HCT116 (cell line): ENCODE data around the gene VSNL1. TPM values are rescaled to one million over a fixed set of nuclear protein-coding genes. Genes with fewer than 3 reads are reported as not detected.

Source experiments
- ATAC-seq: fragments of 200-7000 bp; cut with Tn5 transposase; 2 replicates; pipeline ENCODE4 v1.9.1; 2020; ENCODE audit warnings: mild to moderate bottlenecking, moderate library complexity
- BruUV-seq: library from RNA; stranded (reverse); fragments of 400-500 nt; replicated peaks from 2 replicates; lab custom pipeline; 2021; lab: Mats Ljungman, UMichigan
- CTCF ChIA-PET: fragments of 300-600 bp; sonication (Branson Sonifier 250); formaldehyde crosslinking; loops from one replicate; lab custom pipeline; 2021; ENCODE audit warnings: antibody characterized with exemption; lab: Charles Lee
- POLR2A ChIA-PET: fragments of 300-600, 350-600 bp; sonication (Branson Sonifier 250); formaldehyde crosslinking; loops from one replicate; lab custom pipeline; 2021; ENCODE audit warnings: antibody characterized with exemption; lab: Charles Lee
- RAD21 ChIA-PET, 2 experiments: fragments of 300-600 bp; sonication (Branson Sonifier 250); formaldehyde crosslinking; loops; one replicate each; lab custom pipeline; 2023; ENCODE audit warnings: low total read pairs in 2 of 2; ENCODE audit not compliant: uncharacterized antibody in 2 of 2, unreplicated experiment in 2 of 2, low non-redundant PET in 1 of 2; lab: Charles Lee
- DNase-seq: peaks from one replicate; pipeline ENCODE4 v3.0.0-alpha.2; 2010; ENCODE audit warnings: low read depth, low spot score
- H2AFZ ChIP-seq: fragments of 200-600 bp; shearing (Covaris generic), sonication (generic); 2 replicates; pipeline ENCODE4 v1.6.1; 2017; ENCODE audit warnings: low read depth, mixed run types, mixed read lengths, antibody characterized with exemption, low read length; ENCODE audit not compliant: poor library complexity, severe bottlenecking
- H3K27ac ChIP-seq: 2 replicates; pipeline ENCODE4 v1.5.1; 2012; ENCODE audit warnings: low read depth, low read length
- H3K27me3 ChIP-seq: fragments of 200-600 bp; sonication (generic); 2 replicates; pipeline ENCODE4 v1.6.1; 2016; ENCODE audit warnings: mixed run types, low read length, mixed read lengths; ENCODE audit not compliant: insufficient read depth
- H3K36me3 ChIP-seq, 2 experiments: fragments of 200-500 bp in 1 of 2; fragments of 200-600 bp in 1 of 2; sonication (Bioruptor generic) in 1 of 2; sonication (generic) in 1 of 2; 2 replicates each; pipeline versions ENCODE4 v1.5.1 to v1.6.1; 2014 to 2016; ENCODE audit warnings: low read length in 2 of 2, inconsistent platforms in 1 of 2, mixed read lengths in 1 of 2, mixed run types in 1 of 2; ENCODE audit not compliant: insufficient read depth in 2 of 2, control insufficient read depth in 1 of 2
- H3K4me1 ChIP-seq, 2 experiments: fragments of 200-600 bp in 1 of 2; sonication (generic) in 1 of 2; 2 replicates each; pipeline versions ENCODE4 v1.5.1 to v1.6.1; 2012 to 2017; ENCODE audit warnings: low read length in 2 of 2, inconsistent platforms in 1 of 2, mild to moderate bottlenecking in 1 of 2, mixed read lengths in 1 of 2, mixed run types in 1 of 2, moderate library complexity in 1 of 2; ENCODE audit not compliant: insufficient read depth in 2 of 2, control insufficient read depth in 1 of 2
- H3K4me2 ChIP-seq: fragments of 200-600 bp; sonication (generic); 2 replicates; pipeline ENCODE4 v1.6.1; 2017; ENCODE audit warnings: mixed run types, low read length, mixed read lengths
- H3K4me3 ChIP-seq, 2 experiments: fragments of 200-600 bp in 1 of 2; sonication (generic) in 1 of 2; replicated peaks in 1 of 2; 2 replicates each; pipeline ENCODE4 v1.5.1; 2011 to 2016; ENCODE audit warnings: low read length in 2 of 2, control low read depth in 1 of 2, low read depth in 1 of 2, mild to moderate bottlenecking in 1 of 2, mixed read lengths in 1 of 2, mixed run types in 1 of 2
- H3K79me2 ChIP-seq: fragments of 200-600 bp; sonication (generic); 2 replicates; pipeline ENCODE4 v1.6.1; 2017; ENCODE audit warnings: mild to moderate bottlenecking, mixed run types, low read length, moderate library complexity, mixed read lengths; ENCODE audit not compliant: insufficient read depth
- H3K9ac ChIP-seq: fragments of 200-600 bp; sonication (generic); 2 replicates; pipeline ENCODE4 v1.6.1; 2016; ENCODE audit warnings: low read length, mixed read lengths
- H3K9me2 ChIP-seq: fragments of 200-600 bp; sonication (generic), shearing (Covaris generic); 2 replicates; pipeline ENCODE4 v1.6.1; 2017; ENCODE audit warnings: mixed run types, mild to moderate bottlenecking, moderate library complexity; ENCODE audit not compliant: insufficient read depth
- H3K9me3 ChIP-seq, 2 experiments: fragments of 200-500 bp in 1 of 2; fragments of 200-600 bp in 1 of 2; sonication (Bioruptor generic) in 1 of 2; sonication (generic) in 1 of 2; 2 replicates each; pipeline ENCODE4 v1.6.1; 2014 to 2017; ENCODE audit warnings: low read length in 2 of 2, mixed read lengths in 2 of 2, inconsistent platforms in 1 of 2, low read depth in 1 of 2, mild to moderate bottlenecking in 1 of 2, mixed run types in 1 of 2, moderate library complexity in 1 of 2; ENCODE audit not compliant: control insufficient read depth in 1 of 2, insufficient read depth in 1 of 2
- H4K20me1 ChIP-seq: fragments of 200-600 bp; sonication (generic), shearing (Covaris generic); 2 replicates; pipeline ENCODE4 v1.6.1; 2017; ENCODE audit warnings: mixed run types, mild to moderate bottlenecking, moderate library complexity; ENCODE audit not compliant: insufficient read depth
- CBX3 ChIP-seq: IDR thresholded peaks from 2 replicates; pipeline ENCODE4 v1.6.1; 2012; ENCODE audit warnings: low read depth
- CEBPB ChIP-seq: IDR thresholded peaks from 2 replicates; pipeline ENCODE4 v1.6.1; 2012; ENCODE audit warnings: low read depth
- EGR1 ChIP-seq: IDR thresholded peaks from 2 replicates; pipeline ENCODE4 v1.6.1; 2012; ENCODE audit warnings: low read depth
- ELF1 ChIP-seq: IDR thresholded peaks from 2 replicates; pipeline ENCODE4 v1.6.1; 2012; ENCODE audit warnings: low read depth, borderline replicate concordance
- EZH2phosphoT487 ChIP-seq: fragments of 200-600 bp; IDR thresholded peaks from 2 replicates; pipeline ENCODE4 v1.6.1; 2018; ENCODE audit warnings: antibody characterized with exemption, borderline replicate concordance
- FOSL1 ChIP-seq: IDR thresholded peaks from 2 replicates; pipeline ENCODE4 v1.6.1; 2012; ENCODE audit warnings: low read depth
- POLR2A ChIP-seq: IDR thresholded peaks from 2 replicates; pipeline ENCODE4 v1.7.0; 2011; ENCODE audit warnings: borderline replicate concordance; ENCODE audit not compliant: insufficient read depth, insufficient read length; ENCODE audit errors: extremely low read depth
- POLR2AphosphoS5 ChIP-seq: IDR thresholded peaks from 2 replicates; pipeline ENCODE4 v1.6.1; 2011; ENCODE audit warnings: mild to moderate bottlenecking, low read depth, low read length, moderate library complexity
- RAD21 ChIP-seq: IDR thresholded peaks from 2 replicates; pipeline ENCODE4 v1.6.1; 2012; ENCODE audit warnings: low read depth, mild to moderate bottlenecking
- SIN3A ChIP-seq: IDR thresholded peaks from 2 replicates; pipeline ENCODE4 v1.6.1; 2012; ENCODE audit warnings: low read depth
- SP1 ChIP-seq: IDR thresholded peaks from 2 replicates; pipeline ENCODE4 v1.6.1; 2012; ENCODE audit warnings: low read depth
- SRF ChIP-seq: IDR thresholded peaks from 2 replicates; pipeline ENCODE4 v1.6.1; 2012; ENCODE audit warnings: low read depth
- TCF7L2 ChIP-seq: IDR thresholded peaks from 2 replicates; pipeline ENCODE4 v1.7.0; 2011; ENCODE audit warnings: borderline replicate concordance, inconsistent platforms; ENCODE audit not compliant: insufficient read depth, insufficient read length; ENCODE audit errors: extremely low read depth
- YY1 ChIP-seq: IDR thresholded peaks from 2 replicates; pipeline ENCODE4 v1.6.1; 2011; ENCODE audit warnings: low read length, low read depth, moderate library complexity, mild to moderate bottlenecking; ENCODE audit not compliant: insufficient replicate concordance; ENCODE audit errors: extremely low read depth
- ZFX ChIP-seq: fragments of 450-650 bp; IDR thresholded peaks from 2 replicates; pipeline ENCODE4 v1.6.1; 2017
- ZNF274 ChIP-seq: fragments of 200-500 bp; sonication (Bioruptor generic); IDR thresholded peaks from 2 replicates; pipeline ENCODE4 v1.6.1; 2014; ENCODE audit warnings: mild to moderate bottlenecking, low read depth, low read length, inconsistent platforms
- intact Hi-C: fragments of 100-400 bp; cut with micrococcal nuclease; formaldehyde crosslinking; loops from 2 replicates; pipeline ENCODE4 v1.10.0; 2022
- total RNA-seq: library from RNA; stranded (reverse); gene quantifications from one replicate; pipeline ENCODE4 v1.2.1, GENCODE V29; 2021; ENCODE audit not compliant: unreplicated experiment
- TF ChIP-seq, protein P1 (sequence below): IDR thresholded peaks from 2 replicates; pipeline ENCODE4 v1.6.1; 2012; ENCODE audit warnings: low read depth
- TF ChIP-seq, protein P2 (sequence below): IDR thresholded peaks from 2 replicates; pipeline ENCODE4 v1.6.1; 2011; ENCODE audit warnings: mild to moderate bottlenecking, low read length, moderate library complexity; ENCODE audit not compliant: insufficient replicate concordance; ENCODE audit errors: extremely low read depth
- TF ChIP-seq, protein P3 (sequence below), 3 experiments: fragments of 200-600 bp in 1 of 3; sonication (generic) in 1 of 3; IDR thresholded peaks in 2 of 3; conservative IDR thresholded peaks in 1 of 3; 2 replicates each; pipeline ENCODE4 v1.5.1; 2012 to 2017; ENCODE audit warnings: low read depth in 2 of 3, low read length in 2 of 3, antibody characterized with exemption in 1 of 3, borderline replicate concordance in 1 of 3, control low read depth in 1 of 3, mild to moderate bottlenecking in 1 of 3, mixed read lengths in 1 of 3, mixed run types in 1 of 3, moderate library complexity in 1 of 3; ENCODE audit not compliant: insufficient read depth in 1 of 3

The VSNL1 gene
- total RNA-seq, 1 experiment from 2014 or later: 4.6 TPM

GRCh38 chr2:17584689-17585088 lies 44.2 kb downstream of the VSNL1 start:
- no TSS peak for BruUV-seq
- POLR2A ChIA-PET: no interaction called here
- no peaks in the 10 kb centered on the region for H3K9me3 ChIP-seq
- H3K9me2 ChIP-seq: 0 out of 2 replicates have a peak, but pooled peaks cover 2% of the 10 kb centered on the region
- RAD21 ChIA-PET: no interaction called here
- CTCF ChIA-PET: no interaction called here
- H3K9ac ChIP-seq: no peak overlapping the region
- ATAC-seq (no peak), DNase-seq (no peak)
- H3K27me3 ChIP-seq: no peaks in the 10 kb centered on the region
- no peak overlapping the region for H3K4me2 ChIP-seq
- H3K79me2 ChIP-seq: no peaks in the 10 kb centered on the region
- no peak overlapping the region for H2AFZ ChIP-seq
- intact Hi-C loops: no loop called here
- H3K4me1 ChIP-seq: peaks cover 9 to 26% of the 10 kb centered on the region in 2 experiments
- H3K36me3 ChIP-seq: no peaks in the 10 kb centered on the region
- no peak overlapping the region for H3K27ac ChIP-seq
- H3K4me3 ChIP-seq: no peak overlapping the region
- H4K20me1 ChIP-seq: no peaks in the 10 kb centered on the region
- TF ChIP-seq TCF7L2 (no peak), POLR2AphosphoS5 (no peak), SRF (no peak), SP1 (no peak), POLR2A (no peak), YY1 (no peak), SIN3A (no peak), RAD21 (no peak), EGR1 (no peak), ZNF274 (no peak), FOSL1 (no peak), EZH2phosphoT487 (no peak), CBX3 (no peak), ZFX (no peak), CEBPB (no peak), ELF1 (no peak)
- TF ChIP-seq, protein P1, sequence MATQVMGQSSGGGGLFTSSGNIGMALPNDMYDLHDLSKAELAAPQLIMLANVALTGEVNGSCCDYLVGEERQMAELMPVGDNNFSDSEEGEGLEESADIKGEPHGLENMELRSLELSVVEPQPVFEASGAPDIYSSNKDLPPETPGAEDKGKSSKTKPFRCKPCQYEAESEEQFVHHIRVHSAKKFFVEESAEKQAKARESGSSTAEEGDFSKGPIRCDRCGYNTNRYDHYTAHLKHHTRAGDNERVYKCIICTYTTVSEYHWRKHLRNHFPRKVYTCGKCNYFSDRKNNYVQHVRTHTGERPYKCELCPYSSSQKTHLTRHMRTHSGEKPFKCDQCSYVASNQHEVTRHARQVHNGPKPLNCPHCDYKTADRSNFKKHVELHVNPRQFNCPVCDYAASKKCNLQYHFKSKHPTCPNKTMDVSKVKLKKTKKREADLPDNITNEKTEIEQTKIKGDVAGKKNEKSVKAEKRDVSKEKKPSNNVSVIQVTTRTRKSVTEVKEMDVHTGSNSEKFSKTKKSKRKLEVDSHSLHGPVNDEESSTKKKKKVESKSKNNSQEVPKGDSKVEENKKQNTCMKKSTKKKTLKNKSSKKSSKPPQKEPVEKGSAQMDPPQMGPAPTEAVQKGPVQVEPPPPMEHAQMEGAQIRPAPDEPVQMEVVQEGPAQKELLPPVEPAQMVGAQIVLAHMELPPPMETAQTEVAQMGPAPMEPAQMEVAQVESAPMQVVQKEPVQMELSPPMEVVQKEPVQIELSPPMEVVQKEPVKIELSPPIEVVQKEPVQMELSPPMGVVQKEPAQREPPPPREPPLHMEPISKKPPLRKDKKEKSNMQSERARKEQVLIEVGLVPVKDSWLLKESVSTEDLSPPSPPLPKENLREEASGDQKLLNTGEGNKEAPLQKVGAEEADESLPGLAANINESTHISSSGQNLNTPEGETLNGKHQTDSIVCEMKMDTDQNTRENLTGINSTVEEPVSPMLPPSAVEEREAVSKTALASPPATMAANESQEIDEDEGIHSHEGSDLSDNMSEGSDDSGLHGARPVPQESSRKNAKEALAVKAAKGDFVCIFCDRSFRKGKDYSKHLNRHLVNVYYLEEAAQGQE: no peak
- TF ChIP-seq, protein P2, sequence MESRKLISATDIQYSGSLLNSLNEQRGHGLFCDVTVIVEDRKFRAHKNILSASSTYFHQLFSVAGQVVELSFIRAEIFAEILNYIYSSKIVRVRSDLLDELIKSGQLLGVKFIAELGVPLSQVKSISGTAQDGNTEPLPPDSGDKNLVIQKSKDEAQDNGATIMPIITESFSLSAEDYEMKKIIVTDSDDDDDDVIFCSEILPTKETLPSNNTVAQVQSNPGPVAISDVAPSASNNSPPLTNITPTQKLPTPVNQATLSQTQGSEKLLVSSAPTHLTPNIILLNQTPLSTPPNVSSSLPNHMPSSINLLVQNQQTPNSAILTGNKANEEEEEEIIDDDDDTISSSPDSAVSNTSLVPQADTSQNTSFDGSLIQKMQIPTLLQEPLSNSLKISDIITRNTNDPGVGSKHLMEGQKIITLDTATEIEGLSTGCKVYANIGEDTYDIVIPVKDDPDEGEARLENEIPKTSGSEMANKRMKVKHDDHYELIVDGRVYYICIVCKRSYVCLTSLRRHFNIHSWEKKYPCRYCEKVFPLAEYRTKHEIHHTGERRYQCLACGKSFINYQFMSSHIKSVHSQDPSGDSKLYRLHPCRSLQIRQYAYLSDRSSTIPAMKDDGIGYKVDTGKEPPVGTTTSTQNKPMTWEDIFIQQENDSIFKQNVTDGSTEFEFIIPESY: no peak
- TF ChIP-seq, protein P3, sequence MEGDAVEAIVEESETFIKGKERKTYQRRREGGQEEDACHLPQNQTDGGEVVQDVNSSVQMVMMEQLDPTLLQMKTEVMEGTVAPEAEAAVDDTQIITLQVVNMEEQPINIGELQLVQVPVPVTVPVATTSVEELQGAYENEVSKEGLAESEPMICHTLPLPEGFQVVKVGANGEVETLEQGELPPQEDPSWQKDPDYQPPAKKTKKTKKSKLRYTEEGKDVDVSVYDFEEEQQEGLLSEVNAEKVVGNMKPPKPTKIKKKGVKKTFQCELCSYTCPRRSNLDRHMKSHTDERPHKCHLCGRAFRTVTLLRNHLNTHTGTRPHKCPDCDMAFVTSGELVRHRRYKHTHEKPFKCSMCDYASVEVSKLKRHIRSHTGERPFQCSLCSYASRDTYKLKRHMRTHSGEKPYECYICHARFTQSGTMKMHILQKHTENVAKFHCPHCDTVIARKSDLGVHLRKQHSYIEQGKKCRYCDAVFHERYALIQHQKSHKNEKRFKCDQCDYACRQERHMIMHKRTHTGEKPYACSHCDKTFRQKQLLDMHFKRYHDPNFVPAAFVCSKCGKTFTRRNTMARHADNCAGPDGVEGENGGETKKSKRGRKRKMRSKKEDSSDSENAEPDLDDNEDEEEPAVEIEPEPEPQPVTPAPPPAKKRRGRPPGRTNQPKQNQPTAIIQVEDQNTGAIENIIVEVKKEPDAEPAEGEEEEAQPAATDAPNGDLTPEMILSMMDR (IDR thresholded peaks at IDR 0.05 in 2 of 3, conservative IDR thresholded peaks at IDR 0.05 in 1 of 3; ENCODE audit: borderline replicate concordance in 1 of 3, insufficient read depth in 1 of 3, low read depth in 2 of 3, low read length in 2 of 3): no peak
